Measurements from ENCODE around the gene OGDH. TPM values are rescaled to one million over a fixed set of nuclear protein-coding genes. Genes with fewer than 3 reads are reported as not detected.
A peak's percentile ranks its signal among the peaks of the same experiment; 100 is the strongest.

The OGDH gene
- total RNA-seq, 4 donors from 2014 or later: 98.6 to 146 (median 127) TPM

GRCh38 chr7:44665531-44666213 lies 59.2 kb downstream of the OGDH start:
- WGBS: 50% methylated on average over 9 of the region's 9 CpGs
- TF ChIP-seq CTCF (IDR thresholded peaks at IDR 0.05): no peak
- no peak for TF ChIP-seq POLR2AphosphoS5 (IDR thresholded peaks at IDR 0.05)
- no peak for TF ChIP-seq POLR2A (IDR thresholded peaks at IDR 0.05)
- TF ChIP-seq EP300 (IDR thresholded peaks at IDR 0.05): no peak
- peak overlapping the region; percentile 24 for H3K27ac ChIP-seq
- H3K9me3 ChIP-seq: peaks cover 6% of the 10 kb centered on the region
- H3K4me1 ChIP-seq: peaks cover 9% of the 10 kb centered on the region
- no peak overlapping the region for H3K4me3 ChIP-seq
- peaks cover 34% of the 10 kb centered on the region for H3K36me3 ChIP-seq
- H3K27me3 ChIP-seq: no peaks in the 10 kb centered on the region
- no peak for DNase-seq (ENCODE audit: low spot score in 2 of 2)

GRCh38 chr7:44666566-44666965 lies 60.1 kb downstream of the OGDH start:
- Histone ChIP-seq H3K27me3 (no peaks in the 10 kb centered on the region), H3K4me1 (peaks cover 9% of the 10 kb centered on the region), H3K9me3 (no peaks in the 10 kb centered on the region), H3K4me3 (no peak overlapping the region), H3K36me3 (peaks cover 27% of the 10 kb centered on the region), H3K27ac (no peak overlapping the region)
- DNase-seq (ENCODE audit: low spot score in 2 of 2): no peak
- TF ChIP-seq POLR2AphosphoS5 (IDR thresholded peaks at IDR 0.05) (no peak), POLR2A (IDR thresholded peaks at IDR 0.05) (no peak), EP300 (IDR thresholded peaks at IDR 0.05) (no peak), CTCF (IDR thresholded peaks at IDR 0.05) (no peak)
- WGBS: 87% methylated on average over 6 of the region's 6 CpGs

- no peaks in the 10 kb centered on the region for H3K9me3 ChIP-seq
- no peak overlapping the region for H3K27ac ChIP-seq
- peaks cover 9% of the 10 kb centered on the region for H3K4me1 ChIP-seq
- no peaks in the 10 kb centered on the region for H3K27me3 ChIP-seq
- no peak for DNase-seq (ENCODE audit: low spot score in 2 of 2)
- peaks cover 24% of the 10 kb centered on the region for H3K36me3 ChIP-seq
- 96% methylated on average over 3 of the region's 3 CpGs for WGBS
- H3K4me3 ChIP-seq: no peak overlapping the region
- no peak for TF ChIP-seq POLR2AphosphoS5 (IDR thresholded peaks at IDR 0.05)
- TF ChIP-seq EP300 (IDR thresholded peaks at IDR 0.05): no peak
- no peak for TF ChIP-seq CTCF (IDR thresholded peaks at IDR 0.05)
- TF ChIP-seq POLR2A (IDR thresholded peaks at IDR 0.05): no peak
These were observed 60.8 kb downstream of the OGDH start for GRCh38 chr7:44667190-44667589.

GRCh38 chr7:44671069-44671468 lies 64.6 kb downstream of the OGDH start:
- Histone ChIP-seq H3K4me1 (peaks cover under 1% of the 10 kb centered on the region), H3K36me3 (peaks cover 52% of the 10 kb centered on the region), H3K9me3 (no peaks in the 10 kb centered on the region), H3K27ac (no peak overlapping the region), H3K4me3 (no peak overlapping the region), H3K27me3 (no peaks in the 10 kb centered on the region)
- 91% methylated on average over 1 of the region's 1 CpG for WGBS
- TF ChIP-seq EP300 (IDR thresholded peaks at IDR 0.05) (no peak), POLR2A (IDR thresholded peaks at IDR 0.05) (no peak), POLR2AphosphoS5 (IDR thresholded peaks at IDR 0.05) (no peak), CTCF (IDR thresholded peaks at IDR 0.05) (no peak)
- peak in 1 of 2 donors; percentile 23 for DNase-seq (ENCODE audit: low spot score in 2 of 2)

- H3K36me3 ChIP-seq: peaks cover 52% of the 10 kb centered on the region
- no peaks in the 10 kb centered on the region for H3K27me3 ChIP-seq
- no peak for TF ChIP-seq POLR2AphosphoS5 (IDR thresholded peaks at IDR 0.05)
- TF ChIP-seq POLR2A (IDR thresholded peaks at IDR 0.05): no peak
- no peak for TF ChIP-seq CTCF (IDR thresholded peaks at IDR 0.05)
- no peak for TF ChIP-seq EP300 (IDR thresholded peaks at IDR 0.05)
- DNase-seq (ENCODE audit: low spot score in 2 of 2): peak in 1 of 2 donors; percentile 67
- no peaks in the 10 kb centered on the region for H3K9me3 ChIP-seq
- 100% methylated on average over 2 of the region's 2 CpGs for WGBS
- peaks cover 6% of the 10 kb centered on the region for H3K4me1 ChIP-seq
- H3K4me3 ChIP-seq: no peak overlapping the region
- no peak overlapping the region for H3K27ac ChIP-seq
These were observed 66.9 kb downstream of the OGDH start for GRCh38 chr7:44673324-44673723.

Data from suprapubic skin (tissue), 4 donors.